ENCODE data around the gene ATP11C. TPM values are rescaled to one million over a fixed set of nuclear protein-coding genes. Genes with fewer than 3 reads are reported as not detected.

ATP11C gene
- total RNA-seq, 8 experiments from 2014 or later, result 18.5 to 48.3 (median 27.3) TPM

- in situ Hi-C loops (cut with MboI; ENCODE audit: low pct_unique_long_range_greater_than_20kb in 2 of 9, low sequenced_read_pairs in 9 of 9, unreplicated experiment in 9 of 9), result no loop called here
- Histone ChIP-seq H3K4me3 (no peak overlapping the region), H3K4me1 (replicated peaks in 1 of 2) (peaks cover 0 to 4% of the 10 kb centered on the region in 2 donors), H3K27ac (no peak overlapping the region)
- no peak for ATAC-seq (replicated peaks in 6 of 8)
These were observed 98.0 kb downstream of the ATP11C start for GRCh38 chrX:139834879-139835278.

- no peak for ATAC-seq (replicated peaks in 6 of 8)
- H3K4me1 ChIP-seq (replicated peaks in 1 of 2), result peaks cover 0 to 19% of the 10 kb centered on the region in 2 donors
- WGBS, 10 experiments, result 41 to 100% (median 88%) methylated on average over 1 to 3 of the region's 3 CpGs; no CpG with 5 or more reads in 5 of the 10 experiments
- in situ Hi-C loops (cut with MboI; ENCODE audit: low pct_unique_long_range_greater_than_20kb in 2 of 9, low sequenced_read_pairs in 9 of 9, unreplicated experiment in 9 of 9), result no loop called here
- H3K4me3 ChIP-seq, result no peak overlapping the region
- H3K27ac ChIP-seq, result no peak overlapping the region
These were observed 100.0 kb downstream of the ATP11C start for GRCh38 chrX:139832718-139833309.

GRCh38 chrX:139831675-139832456 lies 101.0 kb downstream of the ATP11C start:
- 7 to 100% (median 79%) methylated on average over 1 to 3 of the region's 3 CpGs; no CpG with 5 or more reads in 4 of the 10 experiments for WGBS, 10 experiments
- ATAC-seq (replicated peaks in 6 of 8), result peak in 3 of 8 experiments; percentile 70 to 93 (median 81)
- in situ Hi-C loops (cut with MboI; ENCODE audit: low pct_unique_long_range_greater_than_20kb in 2 of 9, low sequenced_read_pairs in 9 of 9, unreplicated experiment in 9 of 9), result no loop called here
- H3K4me3 ChIP-seq, result no peak overlapping the region
- H3K27ac ChIP-seq, result no peak overlapping the region
- H3K4me1 ChIP-seq (replicated peaks in 1 of 2), result peaks cover 0 to 21% of the 10 kb centered on the region in 2 donors

- in situ Hi-C loops (cut with MboI; ENCODE audit: low pct_unique_long_range_greater_than_20kb in 2 of 9, low sequenced_read_pairs in 9 of 9, unreplicated experiment in 9 of 9), result no loop called here
- no peak for ATAC-seq (replicated peaks in 6 of 8)
- Histone ChIP-seq H3K4me3 (no peak overlapping the region), H3K4me1 (replicated peaks in 1 of 2) (peaks cover 0 to 27% of the 10 kb centered on the region in 2 donors), H3K27ac (no peak overlapping the region)
These were observed 101.8 kb downstream of the ATP11C start for GRCh38 chrX:139831017-139831416.

- H3K27ac ChIP-seq, result no peak overlapping the region
- in situ Hi-C loops (cut with MboI; ENCODE audit: low pct_unique_long_range_greater_than_20kb in 2 of 9, low sequenced_read_pairs in 9 of 9, unreplicated experiment in 9 of 9), result no loop called here
- H3K4me1 ChIP-seq (replicated peaks in 1 of 2), result peaks cover 0 to 27% of the 10 kb centered on the region in 2 donors
- H3K4me3 ChIP-seq, result no peak overlapping the region
- peak in 1 of 8 experiments; percentile 15 for ATAC-seq (replicated peaks in 6 of 8)
- 63% methylated on average over 1 of the region's 1 CpG; no CpG with 5 or more reads in 9 of the 10 experiments for WGBS, 10 experiments
These were observed 104.0 kb downstream of the ATP11C start for GRCh38 chrX:139828830-139829229.

- H3K4me3 ChIP-seq, result no peak overlapping the region
- peak in 2 of 8 experiments; percentile 8 to 55 for ATAC-seq (replicated peaks in 6 of 8)
- peaks cover 0 to 27% of the 10 kb centered on the region in 2 donors for H3K4me1 ChIP-seq (replicated peaks in 1 of 2)
- no peak overlapping the region for H3K27ac ChIP-seq
- in situ Hi-C loops (cut with MboI; ENCODE audit: low pct_unique_long_range_greater_than_20kb in 2 of 9, low sequenced_read_pairs in 9 of 9, unreplicated experiment in 9 of 9), result no loop called here
- WGBS, 10 experiments, result 50 to 67% (median 50%) methylated on average over 1 of the region's 1 CpG; no CpG with 5 or more reads in 7 of the 10 experiments
These were observed 104.8 kb downstream of the ATP11C start for GRCh38 chrX:139828033-139828432.

- peaks cover 0 to 27% of the 10 kb centered on the region in 2 donors for H3K4me1 ChIP-seq (replicated peaks in 1 of 2)
- WGBS, 10 experiments, result 0 to 90% (median 32%) methylated on average over 1 to 6 of the region's 8 CpGs; no CpG with 5 or more reads in 2 of the 10 experiments
These were observed 106.5 kb downstream of the ATP11C start for GRCh38 chrX:139826065-139827044.

GRCh38 chrX:139825618-139826017 lies 107.2 kb downstream of the ATP11C start:
- peaks cover 0 to 27% of the 10 kb centered on the region in 2 donors for H3K4me1 ChIP-seq (replicated peaks in 1 of 2)
- in situ Hi-C loops (cut with MboI; ENCODE audit: low pct_unique_long_range_greater_than_20kb in 2 of 9, low sequenced_read_pairs in 9 of 9, unreplicated experiment in 9 of 9), result no loop called here
- 52 to 83% (median 80%) methylated on average over 1 to 3 of the region's 3 CpGs; no CpG with 5 or more reads in 7 of the 10 experiments for WGBS, 10 experiments
- H3K4me3 ChIP-seq, result no peak overlapping the region
- no peak overlapping the region for H3K27ac ChIP-seq
- ATAC-seq (replicated peaks in 6 of 8), result no peak

More at GRCh38 chrX:139826065-139827044, 106.5 kb downstream of the ATP11C start:
- peak in 6 of 8 experiments; percentile 22 to 92 (median 62) for ATAC-seq (replicated peaks in 6 of 8)
- Histone ChIP-seq H3K4me3 (no peak overlapping the region), H3K27ac (no peak overlapping the region)
- in situ Hi-C loops (cut with MboI; ENCODE audit: low pct_unique_long_range_greater_than_20kb in 2 of 9, low sequenced_read_pairs in 9 of 9, unreplicated experiment in 9 of 9), result no loop called here

- no peak overlapping the region for H3K4me3 ChIP-seq
- no peak overlapping the region for H3K27ac ChIP-seq
- H3K4me1 ChIP-seq (replicated peaks in 1 of 2), result peaks cover 0 to 12% of the 10 kb centered on the region in 2 donors
- in situ Hi-C loops (cut with MboI; ENCODE audit: low pct_unique_long_range_greater_than_20kb in 2 of 9, low sequenced_read_pairs in 9 of 9, unreplicated experiment in 9 of 9), result no loop called here
- no peak for ATAC-seq (replicated peaks in 6 of 8)
- WGBS, 10 experiments, result 47 to 100% (median 76%) methylated on average over 4 to 6 of the region's 6 CpGs; no CpG with 5 or more reads in 2 of the 10 experiments
These were observed 109.0 kb downstream of the ATP11C start for GRCh38 chrX:139823806-139824205.

- Histone ChIP-seq H3K4me3 (no peak overlapping the region), H3K27ac (no peak overlapping the region), H3K4me1 (replicated peaks in 1 of 2) (no peaks in the 10 kb centered on the region)
- no peak for ATAC-seq (replicated peaks in 6 of 8)
- in situ Hi-C loops (cut with MboI; ENCODE audit: low pct_unique_long_range_greater_than_20kb in 2 of 9, low sequenced_read_pairs in 9 of 9, unreplicated experiment in 9 of 9), result no loop called here
- WGBS, 10 experiments, result 53 to 100% (median 97%) methylated on average over 1 to 5 of the region's 7 CpGs; no CpG with 5 or more reads in 5 of the 10 experiments
These were observed 112.4 kb downstream of the ATP11C start for GRCh38 chrX:139820358-139820984.

- H3K4me1 ChIP-seq (replicated peaks in 1 of 2), result no peaks in the 10 kb centered on the region
- no peak overlapping the region for H3K4me3 ChIP-seq
- no peak overlapping the region for H3K27ac ChIP-seq
- ATAC-seq (replicated peaks in 6 of 8), result no peak
- in situ Hi-C loops (cut with MboI; ENCODE audit: low pct_unique_long_range_greater_than_20kb in 2 of 9, low sequenced_read_pairs in 9 of 9, unreplicated experiment in 9 of 9), result no loop called here
- 18 to 100% (median 85%) methylated on average over 1 to 2 of the region's 2 CpGs; no CpG with 5 or more reads in 6 of the 10 experiments for WGBS, 10 experiments
These were observed 116.6 kb downstream of the ATP11C start for GRCh38 chrX:139816204-139816603.

- ATAC-seq (replicated peaks in 6 of 8), result no peak
- in situ Hi-C loops (cut with MboI; ENCODE audit: low pct_unique_long_range_greater_than_20kb in 2 of 9, low sequenced_read_pairs in 9 of 9, unreplicated experiment in 9 of 9), result no loop called here
- 33 to 100% (median 100%) methylated on average over 1 of the region's 1 CpG; no CpG with 5 or more reads in 3 of the 10 experiments for WGBS, 10 experiments
- Histone ChIP-seq H3K27ac (no peak overlapping the region), H3K4me3 (no peak overlapping the region), H3K4me1 (replicated peaks in 1 of 2) (no peaks in the 10 kb centered on the region)
These were observed 117.1 kb downstream of the ATP11C start for GRCh38 chrX:139815771-139816170.
